ENCODE measurements around the gene MSLN.
"Not testable (repeated sequence)": the region's sequence is repeated elsewhere in the genome, so short reads cannot be mapped to it uniquely, and the experiment has no call there.

Gene MSLN

DNA sequence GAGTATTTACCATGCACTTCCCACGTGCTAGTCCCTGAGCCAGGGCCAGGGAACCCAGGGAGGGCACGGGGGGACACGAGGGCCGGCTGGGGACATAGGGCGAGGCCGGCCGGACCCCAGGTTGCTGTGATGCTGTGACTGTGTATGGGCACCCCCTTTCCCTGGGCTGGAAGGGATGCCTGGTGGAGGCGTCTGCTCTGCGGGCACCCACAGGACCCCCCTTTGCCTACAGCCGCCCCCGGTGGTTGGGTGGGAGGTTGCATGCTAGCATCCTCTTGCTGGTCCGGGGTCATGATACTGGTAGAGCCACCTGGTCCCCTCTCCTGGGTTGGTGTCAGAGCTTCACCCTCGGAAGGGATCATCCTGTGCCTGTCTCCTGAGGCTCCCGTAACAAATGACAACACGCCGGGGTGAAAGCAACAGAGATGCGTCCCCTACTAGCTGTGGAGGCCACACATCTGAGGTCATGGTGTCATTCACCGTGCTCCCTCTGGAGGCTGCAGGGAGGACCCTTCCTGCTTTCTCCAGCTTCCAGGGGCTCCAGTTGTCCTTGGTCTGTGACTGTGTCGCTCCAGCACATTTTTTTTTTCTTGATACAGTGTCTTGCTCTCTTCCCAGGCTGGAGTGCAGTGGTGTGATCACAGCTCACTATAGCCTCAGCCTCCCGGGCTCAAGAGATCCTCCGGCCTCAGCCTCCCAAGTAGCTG is 16.6 kb upstream of the MSLN start:
- no peak overlapping the region for H3K27ac ChIP-seq
- peaks cover 30% of the 10 kb centered on the region for H3K4me1 ChIP-seq
- H3K36me3 ChIP-seq, result no peaks in the 10 kb centered on the region
- H4K20me1 ChIP-seq, result no peaks in the 10 kb centered on the region
- no peak overlapping the region for H3K4me2 ChIP-seq
- no peak overlapping the region for H3K4me3 ChIP-seq
- no peak for TF ChIP-seq Cebpa-rat (IDR thresholded peaks at IDR 0.05)
- no peaks in the 10 kb centered on the region for H3K9me3 ChIP-seq
- no peaks in the 10 kb centered on the region for H3K27me3 ChIP-seq
- no peak overlapping the region for H3K9ac ChIP-seq

DNA sequence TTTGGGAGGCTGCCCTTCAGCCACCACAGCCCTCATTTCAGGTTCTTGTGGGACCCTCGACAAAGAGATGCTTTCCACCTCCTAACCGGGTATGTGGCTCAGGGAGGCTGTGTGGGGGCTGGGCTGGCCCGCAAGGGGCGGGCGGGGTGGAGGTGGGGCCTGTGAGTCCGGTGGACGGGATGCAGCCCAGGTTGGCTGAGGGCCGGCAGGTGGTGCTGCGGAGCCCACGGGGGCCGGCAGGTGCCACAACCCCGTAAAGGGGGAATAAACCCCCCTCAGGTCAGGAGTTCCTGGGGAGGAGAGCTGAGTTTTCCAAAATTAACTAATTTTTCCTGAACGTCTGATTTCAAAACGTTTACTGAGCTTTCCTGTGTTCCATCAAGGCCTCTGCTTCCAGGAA is 14.8 kb upstream of the MSLN start:
- TF ChIP-seq Cebpa-rat (IDR thresholded peaks at IDR 0.05), result no peak
- Histone ChIP-seq H3K9ac (no peak overlapping the region), H3K36me3 (no peaks in the 10 kb centered on the region), H3K9me3 (no peaks in the 10 kb centered on the region), H3K4me2 (no peak overlapping the region), H3K27me3 (no peaks in the 10 kb centered on the region), H3K4me1 (peaks cover 17% of the 10 kb centered on the region), H3K4me3 (no peak overlapping the region), H3K27ac (no peak overlapping the region), H4K20me1 (no peaks in the 10 kb centered on the region)

DNA sequence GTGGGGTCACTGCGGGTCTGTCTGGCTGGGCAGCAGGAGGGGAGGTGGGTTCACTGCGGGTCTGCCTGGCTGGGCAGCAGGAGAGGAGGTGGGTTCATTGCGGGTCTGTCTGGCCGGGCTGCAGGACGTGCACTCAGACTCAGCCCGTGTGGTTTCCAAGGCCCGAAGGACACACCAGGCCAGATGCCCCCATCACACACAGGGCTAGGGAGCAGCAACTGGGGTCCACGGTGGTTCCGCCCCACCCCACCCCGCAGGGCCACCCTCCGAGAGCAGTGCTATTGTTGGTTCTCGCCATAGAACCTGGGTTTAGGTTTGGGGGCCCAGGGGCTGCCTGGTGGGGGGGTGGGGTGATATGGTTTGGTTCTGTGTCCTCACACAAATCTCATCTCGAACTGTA is 13.9 kb upstream of the MSLN start:
- no peak for TF ChIP-seq Cebpa-rat (IDR thresholded peaks at IDR 0.05)
- H3K9me3 ChIP-seq, result no peaks in the 10 kb centered on the region
- no peaks in the 10 kb centered on the region for H3K36me3 ChIP-seq
- H3K9ac ChIP-seq, result no peak overlapping the region
- H4K20me1 ChIP-seq, result no peaks in the 10 kb centered on the region
- peaks cover 11% of the 10 kb centered on the region for H3K4me1 ChIP-seq
- H3K4me3 ChIP-seq, result no peak overlapping the region
- no peak overlapping the region for H3K27ac ChIP-seq
- H3K27me3 ChIP-seq, result no peaks in the 10 kb centered on the region
- no peak overlapping the region for H3K4me2 ChIP-seq

DNA sequence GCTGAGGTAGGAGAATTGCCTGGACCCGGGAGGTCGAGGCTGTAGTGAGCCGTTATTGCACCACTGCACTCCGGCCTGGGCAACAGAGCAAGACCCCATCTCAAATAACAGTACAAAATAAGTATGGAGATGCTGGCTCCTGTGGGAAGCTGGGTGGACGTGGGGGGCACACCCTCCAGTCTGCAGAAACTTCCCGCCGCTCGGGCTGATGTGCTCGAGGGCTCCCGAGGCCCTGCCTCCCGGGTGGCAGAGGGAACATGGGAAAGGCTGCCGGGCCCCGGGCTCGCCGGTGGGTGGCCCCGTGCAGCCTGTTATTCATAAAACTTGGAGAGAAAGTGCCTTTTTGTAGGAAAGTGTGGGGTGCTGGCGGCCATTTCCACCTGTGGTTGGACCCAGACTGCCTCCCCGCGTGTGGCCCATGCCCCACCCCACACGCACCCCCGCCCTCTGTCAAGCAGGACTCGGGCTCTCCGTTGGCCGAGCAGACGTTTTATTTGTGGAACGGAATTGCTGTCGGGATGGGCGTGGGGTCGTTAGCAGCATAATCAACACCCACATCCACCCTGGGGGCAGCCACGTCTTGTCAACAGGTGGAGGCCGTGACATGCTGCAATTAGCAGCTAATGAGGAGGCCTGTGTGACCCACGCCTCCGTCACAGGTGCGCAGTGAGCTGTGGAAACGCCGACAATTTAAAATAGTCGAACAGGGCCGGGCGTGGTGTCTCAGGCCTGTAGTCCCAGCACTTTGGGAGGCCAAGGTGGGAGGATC is 12.4 kb upstream of the MSLN start:
- H3K36me3 ChIP-seq, result no peaks in the 10 kb centered on the region
- H3K9ac ChIP-seq, result no peak overlapping the region
- H3K4me2 ChIP-seq, result no peak overlapping the region
- H3K27me3 ChIP-seq, result no peaks in the 10 kb centered on the region
- H3K27ac ChIP-seq, result no peak overlapping the region
- no peaks in the 10 kb centered on the region for H3K9me3 ChIP-seq
- H4K20me1 ChIP-seq, result no peaks in the 10 kb centered on the region
- 0 out of 2 replicates have a peak, but pooled peaks cover 4% of the 10 kb centered on the region for H3K4me1 ChIP-seq
- no peak overlapping the region for H3K4me3 ChIP-seq
- no peak for TF ChIP-seq Cebpa-rat (IDR thresholded peaks at IDR 0.05)

DNA sequence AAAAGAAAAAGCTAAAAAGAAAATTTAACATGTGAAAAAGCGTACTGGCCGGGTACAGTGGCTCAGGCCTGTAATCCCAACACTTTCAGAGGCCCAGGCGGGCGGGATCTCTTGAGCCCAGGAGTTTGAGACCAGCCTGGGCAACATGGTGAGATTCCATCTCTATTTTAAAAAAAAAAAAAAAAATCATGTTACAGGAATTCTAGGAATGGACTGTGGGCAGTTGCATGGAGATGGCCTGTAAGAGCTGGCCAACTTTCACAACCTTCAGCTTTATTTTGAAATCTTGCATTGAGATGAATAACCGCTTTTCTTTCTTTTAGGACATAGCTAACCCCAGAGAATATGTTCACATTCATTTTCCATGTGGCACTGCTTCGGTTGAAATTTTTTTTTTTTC is 11.5 kb upstream of the MSLN start:
- H3K27me3 ChIP-seq, result no peaks in the 10 kb centered on the region
- H3K4me2 ChIP-seq, result no peak overlapping the region
- no peak overlapping the region for H3K9ac ChIP-seq
- 0 out of 2 replicates have a peak, but pooled peaks cover 4% of the 10 kb centered on the region for H3K4me1 ChIP-seq
- H3K36me3 ChIP-seq, result no peaks in the 10 kb centered on the region
- H3K4me3 ChIP-seq, result no peak overlapping the region
- TF ChIP-seq Cebpa-rat (IDR thresholded peaks at IDR 0.05), result no peak
- H3K9me3 ChIP-seq, result no peaks in the 10 kb centered on the region
- H3K27ac ChIP-seq, result no peak overlapping the region
- no peaks in the 10 kb centered on the region for H4K20me1 ChIP-seq

DNA sequence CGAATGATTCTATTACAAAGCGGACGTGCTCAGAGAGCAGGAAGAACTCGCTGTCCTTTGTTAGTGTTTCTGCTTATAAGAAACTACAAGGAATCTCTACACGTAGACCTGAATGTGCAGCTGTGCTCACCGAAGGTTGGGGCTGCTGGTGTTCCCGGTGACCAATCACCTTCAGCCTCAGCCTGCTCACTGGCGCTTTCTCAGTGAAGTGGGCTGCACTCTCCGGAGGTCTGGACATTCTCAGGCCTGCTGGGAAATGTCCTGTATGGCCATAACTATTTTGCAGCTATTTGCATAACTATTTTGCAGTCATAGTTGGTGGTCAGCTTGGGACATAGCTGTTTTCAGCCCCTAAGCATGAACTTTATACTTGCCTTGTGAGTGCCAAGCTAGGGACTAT is 10.0 kb upstream of the MSLN start:
- Histone ChIP-seq H3K27me3 (no peaks in the 10 kb centered on the region), H3K4me1 (peaks cover 8% of the 10 kb centered on the region; the same call in 1 of the 2 replicates), H3K9ac (no peak overlapping the region), H3K36me3 (no peaks in the 10 kb centered on the region), H3K4me3 (no peak overlapping the region), H3K27ac (no peak overlapping the region), H4K20me1 (no peaks in the 10 kb centered on the region), H3K4me2 (no peak overlapping the region), H3K9me3 (no peaks in the 10 kb centered on the region)
- no peak for TF ChIP-seq Cebpa-rat (IDR thresholded peaks at IDR 0.05)

DNA sequence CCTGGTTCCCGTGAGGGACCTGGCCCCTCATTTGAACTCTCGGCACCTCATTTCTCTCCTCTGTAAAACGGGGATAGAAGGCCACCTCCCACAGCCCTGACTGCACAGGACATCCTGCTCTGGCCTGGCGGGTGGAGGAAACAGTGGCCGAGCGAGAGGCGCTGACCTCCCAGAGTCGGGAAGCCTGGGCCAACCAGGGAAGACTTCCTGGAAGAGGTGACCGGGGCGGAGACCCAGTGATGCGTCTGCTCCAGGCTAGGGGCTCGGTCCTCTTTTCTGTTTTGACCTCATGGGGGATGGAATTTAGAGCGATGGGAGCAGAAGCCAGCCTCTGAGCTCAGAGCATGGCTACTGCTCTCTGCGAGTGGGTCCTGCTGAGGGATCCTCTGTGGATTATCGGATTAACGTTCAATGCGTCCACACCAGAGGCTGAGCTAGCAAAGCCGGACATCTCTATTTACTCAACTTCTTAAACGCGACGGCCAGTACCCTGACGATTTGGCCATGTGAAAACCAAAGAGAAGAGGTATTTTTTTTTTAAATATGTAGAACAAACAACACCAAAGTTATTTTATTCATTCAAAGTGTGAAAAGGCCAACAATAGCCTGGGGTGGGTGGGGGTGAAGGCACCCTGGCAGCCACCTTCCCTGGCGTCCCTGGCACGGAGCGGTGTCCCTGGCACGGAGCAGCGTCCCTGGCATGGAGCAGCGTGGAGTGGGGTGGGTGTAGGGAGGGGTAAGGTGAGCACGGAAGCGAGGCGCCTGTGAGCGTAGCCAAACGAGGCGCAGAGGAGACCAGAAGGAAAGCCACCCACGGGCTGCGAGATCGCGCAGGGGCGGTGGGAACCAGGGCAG is 9.2 kb upstream of the MSLN start:
- H3K9me3 ChIP-seq, result no peaks in the 10 kb centered on the region
- TF ChIP-seq Cebpa-rat (IDR thresholded peaks at IDR 0.05), result no peak
- no peaks in the 10 kb centered on the region for H3K27me3 ChIP-seq
- H3K9ac ChIP-seq, result no peak overlapping the region
- H4K20me1 ChIP-seq, result no peaks in the 10 kb centered on the region
- H3K4me1 ChIP-seq, result peaks cover 7% of the 10 kb centered on the region; the same call in 1 of the 2 replicates
- no peak overlapping the region for H3K27ac ChIP-seq
- H3K36me3 ChIP-seq, result no peaks in the 10 kb centered on the region
- H3K4me2 ChIP-seq, result no peak overlapping the region
- H3K4me3 ChIP-seq, result no peak overlapping the region

DNA sequence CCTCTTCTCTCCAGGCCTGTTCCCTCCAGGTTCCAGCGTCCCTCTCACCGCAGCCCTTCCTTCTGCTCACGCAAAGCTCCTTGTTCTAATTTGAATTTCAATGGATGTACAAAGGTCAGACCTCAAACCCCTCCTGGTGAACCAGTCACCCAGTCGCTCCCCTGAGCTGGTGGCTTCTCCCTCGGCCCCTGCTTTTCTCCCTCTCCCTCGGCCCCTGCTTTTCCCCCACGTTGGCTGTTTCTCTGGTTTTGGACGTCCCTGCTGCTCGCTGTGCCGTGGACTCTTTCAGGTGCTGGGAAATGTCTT is 8.6 kb upstream of the MSLN start:
- Histone ChIP-seq H3K27me3 (no peaks in the 10 kb centered on the region), H3K9ac (no peak overlapping the region), H3K4me1 (peaks cover 12% of the 10 kb centered on the region), H3K27ac (no peak overlapping the region), H3K4me2 (no peak overlapping the region), H3K9me3 (no peaks in the 10 kb centered on the region), H4K20me1 (no peaks in the 10 kb centered on the region), H3K4me3 (no peak overlapping the region), H3K36me3 (no peaks in the 10 kb centered on the region)
- TF ChIP-seq Cebpa-rat (IDR thresholded peaks at IDR 0.05), result no peak

DNA sequence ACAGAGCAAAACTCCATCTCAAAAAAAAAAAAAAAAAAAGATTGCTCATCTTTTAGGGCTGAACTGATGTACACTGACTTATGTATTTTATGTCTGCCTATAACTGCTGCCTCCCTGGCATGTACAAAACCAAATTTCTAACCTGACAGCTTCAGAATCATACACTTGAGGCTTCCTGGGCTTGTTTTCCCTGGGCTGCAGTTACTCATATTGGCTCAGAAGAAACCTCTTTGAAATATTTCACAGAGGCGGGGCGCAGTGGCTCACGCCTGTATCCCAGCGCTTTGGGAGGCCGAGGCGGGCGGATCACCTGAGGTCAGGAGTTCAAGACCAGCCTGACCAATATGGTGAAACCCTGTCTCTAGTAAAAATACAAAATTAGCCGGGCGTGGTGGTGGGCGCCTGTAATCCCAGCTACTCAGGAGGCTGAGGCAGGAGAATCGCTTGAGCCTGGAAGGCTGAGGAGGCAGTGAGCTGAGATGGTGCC is 6.4 kb upstream of the MSLN start:
- not testable (repeated sequence) for H3K36me3 ChIP-seq, H3K27ac ChIP-seq, H3K9ac ChIP-seq, H3K9me3 ChIP-seq, H3K27me3 ChIP-seq, H4K20me1 ChIP-seq, H3K4me3 ChIP-seq
- peak overlapping the region; percentile 42; the same call in 1 of the 2 replicates for H3K4me2 ChIP-seq
- H3K4me1 ChIP-seq, result peaks cover 26% of the 10 kb centered on the region

DNA sequence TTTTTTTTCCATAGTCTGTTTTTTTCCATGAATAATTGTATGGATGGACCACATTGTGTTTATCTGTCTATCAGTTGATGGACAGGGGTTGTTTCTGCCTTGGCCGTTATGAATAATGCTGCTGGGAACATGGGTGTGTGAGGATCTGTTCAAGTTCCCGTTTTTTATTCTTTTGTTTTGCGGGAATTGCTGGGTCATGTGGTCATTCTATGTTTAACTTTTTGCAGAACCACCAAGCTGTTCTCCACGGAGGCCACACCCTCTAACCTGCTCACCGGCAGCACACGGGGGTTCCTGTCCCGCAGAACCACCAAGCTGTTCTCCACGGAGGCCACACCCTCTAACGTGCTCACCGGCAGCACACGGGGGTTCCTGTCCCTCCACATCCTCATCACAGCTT is 5.9 kb upstream of the MSLN start:
- H3K9me3 ChIP-seq, result no peaks in the 10 kb centered on the region
- H3K36me3 ChIP-seq, result no peaks in the 10 kb centered on the region
- no peaks in the 10 kb centered on the region for H3K27me3 ChIP-seq
- H3K4me1 ChIP-seq, result peaks cover 26% of the 10 kb centered on the region
- no peak for TF ChIP-seq Cebpa-rat (IDR thresholded peaks at IDR 0.05)
- peak overlapping the region; percentile 42 for H3K4me2 ChIP-seq
- H3K9ac ChIP-seq, result no peak overlapping the region
- no peaks in the 10 kb centered on the region for H4K20me1 ChIP-seq
- H3K27ac ChIP-seq, result no peak overlapping the region
- no peak overlapping the region for H3K4me3 ChIP-seq
